Activated T-helper 1 cell treated with anti-CD3 and anti-CD28 coated beads, Interleukin-12 subunit alpha, Interleukin-12 subunit beta, Interleukin-2, Interleukin-4 antibody, amounts not matched to agents 30 ng/mL and 10 ng/mL and 1 ng/mL, durations not matched to agents 14 hours and 24 hours and 36 hours (primary cell): ENCODE data around the gene IDH3A. TPM values are rescaled to one million over a fixed set of nuclear protein-coding genes. Genes with fewer than 3 reads are reported as not detected.

Source experiments
- DNase-seq: peaks from one replicate; pipeline ENCODE4 v3.0.0; 2021; ENCODE audit warnings: low spot score
- H3K27ac Mint-ChIP-seq: one replicate; pipeline ENCODE4 v1.8.0; 2021; ENCODE audit warnings: mild to moderate bottlenecking, mixed read lengths
- H3K27me3 Mint-ChIP-seq: one replicate; pipeline ENCODE4 v1.8.0; 2022; ENCODE audit warnings: mild to moderate bottlenecking, moderate library complexity, mixed read lengths; ENCODE audit not compliant: insufficient read depth
- H3K36me3 Mint-ChIP-seq: one replicate; pipeline ENCODE4 v1.8.0; 2021; ENCODE audit warnings: low read depth, mixed read lengths
- H3K4me1 Mint-ChIP-seq: one replicate; pipeline ENCODE4 v1.8.0; 2021; ENCODE audit warnings: low read depth, mixed read lengths
- H3K4me3 Mint-ChIP-seq: one replicate; pipeline ENCODE4 v1.8.0; 2021; ENCODE audit warnings: mild to moderate bottlenecking, moderate library complexity, mixed read lengths
- H3K9me3 Mint-ChIP-seq: one replicate; pipeline ENCODE4 v1.8.0; 2021; ENCODE audit warnings: mixed read lengths
- intact Hi-C: fragments of 100-400 bp; cut with micrococcal nuclease; formaldehyde crosslinking; loops from one replicate; pipeline ENCODE4 v1.15.1; 2024
- total RNA-seq: library from RNA; stranded (reverse); gene quantifications from 2 replicates; pipeline ENCODE4 v1.2.3, GENCODE V29; 2022

Gene IDH3A
- total RNA-seq, 1 donor from 2014 or later = 160 TPM

GRCh38 chr15:78201281-78202190, 52.4 kb downstream of the IDH3A start:
- Mint-ChIP-seq H3K4me1 (no peaks in the 10 kb centered on the region), H3K36me3 (no peaks in the 10 kb centered on the region), H3K4me3 (no peak overlapping the region), H3K9me3 (no peaks in the 10 kb centered on the region), H3K27ac (no peak overlapping the region), H3K27me3 (peaks cover 11% of the 10 kb centered on the region)
- intact Hi-C loops = no loop called here
- no peak for DNase-seq

- peaks cover 6% of the 10 kb centered on the region for H3K27me3 Mint-ChIP-seq
- H3K9me3 Mint-ChIP-seq = no peaks in the 10 kb centered on the region
- intact Hi-C loops = no loop called here
- no peaks in the 10 kb centered on the region for H3K36me3 Mint-ChIP-seq
- H3K27ac Mint-ChIP-seq = no peak overlapping the region
- H3K4me3 Mint-ChIP-seq = no peak overlapping the region
- no peaks in the 10 kb centered on the region for H3K4me1 Mint-ChIP-seq
- DNase-seq = no peak
Measured at GRCh38 chr15:78203346-78204225, 54.4 kb downstream of the IDH3A start.

GRCh38 chr15:78204351-78205309, 55.5 kb downstream of the IDH3A start:
- no peaks in the 10 kb centered on the region for H3K36me3 Mint-ChIP-seq
- H3K9me3 Mint-ChIP-seq = no peaks in the 10 kb centered on the region
- no peaks in the 10 kb centered on the region for H3K4me1 Mint-ChIP-seq
- intact Hi-C loops = no loop called here
- H3K27ac Mint-ChIP-seq = no peak overlapping the region
- H3K27me3 Mint-ChIP-seq = peaks cover 7% of the 10 kb centered on the region
- no peak overlapping the region for H3K4me3 Mint-ChIP-seq
- no peak for DNase-seq

- no peak overlapping the region for H3K27ac Mint-ChIP-seq
- H3K4me3 Mint-ChIP-seq = no peak overlapping the region
- no peaks in the 10 kb centered on the region for H3K36me3 Mint-ChIP-seq
- H3K27me3 Mint-ChIP-seq = peaks cover 6% of the 10 kb centered on the region
- no peak for DNase-seq
- intact Hi-C loops = no loop called here
- no peaks in the 10 kb centered on the region for H3K4me1 Mint-ChIP-seq
- H3K9me3 Mint-ChIP-seq = no peaks in the 10 kb centered on the region
Measured at GRCh38 chr15:78205337-78205736, 56.2 kb downstream of the IDH3A start.

GRCh38 chr15:78205856-78206255, 56.7 kb downstream of the IDH3A start:
- Mint-ChIP-seq H3K36me3 (no peaks in the 10 kb centered on the region), H3K4me1 (no peaks in the 10 kb centered on the region), H3K27ac (no peak overlapping the region), H3K9me3 (no peaks in the 10 kb centered on the region), H3K4me3 (no peak overlapping the region), H3K27me3 (peaks cover 6% of the 10 kb centered on the region)
- no peak for DNase-seq
- intact Hi-C loops = no loop called here

- H3K4me3 Mint-ChIP-seq = no peak overlapping the region
- no peaks in the 10 kb centered on the region for H3K4me1 Mint-ChIP-seq
- no peaks in the 10 kb centered on the region for H3K9me3 Mint-ChIP-seq
- no peaks in the 10 kb centered on the region for H3K36me3 Mint-ChIP-seq
- intact Hi-C loops = no loop called here
- peaks cover 6% of the 10 kb centered on the region for H3K27me3 Mint-ChIP-seq
- H3K27ac Mint-ChIP-seq = no peak overlapping the region
- no peak for DNase-seq
Measured at GRCh38 chr15:78206326-78207109, 57.4 kb downstream of the IDH3A start.

- H3K9me3 Mint-ChIP-seq = no peaks in the 10 kb centered on the region
- no peak overlapping the region for H3K4me3 Mint-ChIP-seq
- H3K4me1 Mint-ChIP-seq = no peaks in the 10 kb centered on the region
- peaks cover 7% of the 10 kb centered on the region for H3K27me3 Mint-ChIP-seq
- no peak for DNase-seq
- no peak overlapping the region for H3K27ac Mint-ChIP-seq
- H3K36me3 Mint-ChIP-seq = no peaks in the 10 kb centered on the region
- intact Hi-C loops = no loop called here
Measured at GRCh38 chr15:78207110-78207458, 57.9 kb downstream of the IDH3A start.

- intact Hi-C loops = no loop called here
- Mint-ChIP-seq H3K4me1 (no peaks in the 10 kb centered on the region), H3K27me3 (peaks cover 6% of the 10 kb centered on the region), H3K36me3 (no peaks in the 10 kb centered on the region), H3K4me3 (no peak overlapping the region), H3K9me3 (no peaks in the 10 kb centered on the region), H3K27ac (no peak overlapping the region)
- DNase-seq = no peak
Measured at GRCh38 chr15:78207641-78208340, 58.6 kb downstream of the IDH3A start.

- no peaks in the 10 kb centered on the region for H3K9me3 Mint-ChIP-seq
- H3K4me1 Mint-ChIP-seq = no peaks in the 10 kb centered on the region
- H3K36me3 Mint-ChIP-seq = no peaks in the 10 kb centered on the region
- intact Hi-C loops = no loop called here
- no peak overlapping the region for H3K27ac Mint-ChIP-seq
- peaks cover 6% of the 10 kb centered on the region for H3K27me3 Mint-ChIP-seq
- no peak for DNase-seq
- H3K4me3 Mint-ChIP-seq = no peak overlapping the region
Measured at GRCh38 chr15:78208341-78208844, 59.2 kb downstream of the IDH3A start.

GRCh38 chr15:78208887-78209645, 59.9 kb downstream of the IDH3A start:
- Mint-ChIP-seq H3K4me1 (no peaks in the 10 kb centered on the region), H3K27me3 (peaks cover 5% of the 10 kb centered on the region), H3K36me3 (no peaks in the 10 kb centered on the region), H3K27ac (no peak overlapping the region), H3K4me3 (no peak overlapping the region), H3K9me3 (no peaks in the 10 kb centered on the region)
- no peak for DNase-seq
- intact Hi-C loops = no loop called here
